ENCODE measurements around the gene TAS2R31. TPM values are rescaled to one million over a fixed set of nuclear protein-coding genes. Genes with fewer than 3 reads are reported as not detected.
A peak's percentile ranks its signal among the peaks of the same experiment; 100 is the strongest.

TAS2R31 gene
- total and polyA plus RNA-seq, 10 of the 15 experiments (the other 5 are each of a cell fraction or from before 2014, with no cell fraction given): 0.09 to 4.9 (median 0.77) TPM

- RAD21 ChIA-PET (ENCODE audit: unreplicated experiment): no interaction called here
- POLR2A ChIA-PET: no interaction called here
These were observed 28.6 kb upstream of the TAS2R31 start for GRCh38 chr12:11059784-11060183.

GRCh38 chr12:11059041-11059440 lies 27.8 kb upstream of the TAS2R31 start:
- Histone ChIP-seq H3K4me1 (ENCODE audit: control insufficient read depth, insufficient read depth, low read length) (no peaks in the 10 kb centered on the region), H4K20me1 (ENCODE audit: control insufficient read depth, insufficient read depth) (no peaks in the 10 kb centered on the region), H3K9me3 (replicated peaks; ENCODE audit: control insufficient read depth, insufficient read depth, low read length) (no peaks in the 10 kb centered on the region; the same call in 2 of the 3 replicates), H3K9ac (ENCODE audit: control insufficient read depth, insufficient read depth, low read length) (no peak overlapping the region), H3K27me3 (replicated peaks in 1 of 2; ENCODE audit: control insufficient read depth in 2 of 2, insufficient read depth in 2 of 2, low read length in 1 of 2) (no peaks in the 10 kb centered on the region), H3K36me3 (ENCODE audit: control insufficient read depth in 2 of 2, insufficient read depth in 2 of 2, low read length in 1 of 2) (no peaks in the 10 kb centered on the region; a peak in 1 of 4 replicates), H3K4me3 (no peak overlapping the region), H2AFZ (ENCODE audit: control insufficient read depth, low read depth, low read length) (no peak overlapping the region), H3K27ac (ENCODE audit: control insufficient read depth, insufficient read depth) (no peak overlapping the region), H3K4me2 (ENCODE audit: control insufficient read depth, insufficient read depth) (no peak overlapping the region), H3K79me2 (ENCODE audit: control insufficient read depth, insufficient read depth, low read length) (no peaks in the 10 kb centered on the region)
- TF ChIP-seq YBX1 (IDR thresholded peaks at IDR 0.05): no peak
- TF ChIP-seq SUZ12 (IDR thresholded peaks at IDR 0.05; ENCODE audit: unreplicated experiment): no peak
- TF ChIP-seq EGR1 (IDR thresholded peaks at IDR 0.05; ENCODE audit: borderline replicate concordance in 1 of 2, low read depth in 2 of 2, low read length in 2 of 2): no peak
- no peak for TF ChIP-seq SREBF1 (IDR thresholded peaks at IDR 0.05; ENCODE audit: low read length)
- no peak for TF ChIP-seq HDAC2 (IDR thresholded peaks at IDR 0.05)
- no peak for TF ChIP-seq SPI1 (IDR thresholded peaks at IDR 0.05; ENCODE audit: borderline replicate concordance, insufficient read depth, low read depth, low read length)
- no peak for TF ChIP-seq TCF7 (IDR thresholded peaks at IDR 0.05; ENCODE audit: borderline replicate concordance)
- TF ChIP-seq SIX5 (IDR thresholded peaks at IDR 0.05; ENCODE audit: low read depth, low read length, severe bottlenecking): no peak
- TF ChIP-seq ZNF24 (IDR thresholded peaks at IDR 0.05): no peak
- DNase-seq (ENCODE audit: low read depth, low spot score) (no peak), ATAC-seq (no peak), FAIRE-seq (no peak)
- WGBS (ENCODE audit: insufficient coverage, insufficient replicate concordance, low lambda C conversion rate, missing lambda C conversion rate): 98% methylated on average over 3 of the region's 3 CpGs
- ChIA-PET CTCF (no interaction called here), RAD21 (ENCODE audit: unreplicated experiment) (no interaction called here), SMC1A (ENCODE audit: uncharacterized antibody, unreplicated experiment) (no interaction called here), POLR2A (no interaction called here)
- in situ Hi-C loops (cut with MboI): no loop called here
- intact Hi-C loops (cut with micrococcal nuclease; ENCODE audit: unreplicated experiment): no loop called here
- BruUV-seq (replicated peaks): no TSS peak

More at GRCh38 chr12:11059784-11060183, 28.6 kb upstream of the TAS2R31 start:
- Histone ChIP-seq H3K4me1 (ENCODE audit: control insufficient read depth, insufficient read depth, low read length) (no peaks in the 10 kb centered on the region), H3K36me3 (ENCODE audit: control insufficient read depth in 2 of 2, insufficient read depth in 2 of 2, low read length in 1 of 2) (no peaks in the 10 kb centered on the region; a peak in 1 of 4 replicates), H3K4me2 (ENCODE audit: control insufficient read depth, insufficient read depth) (no peak overlapping the region), H2AFZ (ENCODE audit: control insufficient read depth, low read depth, low read length) (no peak overlapping the region), H3K27me3 (replicated peaks in 1 of 2; ENCODE audit: control insufficient read depth in 2 of 2, insufficient read depth in 2 of 2, low read length in 1 of 2) (no peaks in the 10 kb centered on the region), H3K4me3 (no peak overlapping the region), H3K79me2 (ENCODE audit: control insufficient read depth, insufficient read depth, low read length) (no peaks in the 10 kb centered on the region), H3K27ac (ENCODE audit: control insufficient read depth, insufficient read depth) (no peak overlapping the region), H3K9ac (ENCODE audit: control insufficient read depth, insufficient read depth, low read length) (no peak overlapping the region), H4K20me1 (ENCODE audit: control insufficient read depth, insufficient read depth) (no peaks in the 10 kb centered on the region), H3K9me3 (replicated peaks; ENCODE audit: control insufficient read depth, insufficient read depth, low read length) (no peaks in the 10 kb centered on the region; the same call in 1 of the 3 replicates)
- SMC1A ChIA-PET (ENCODE audit: uncharacterized antibody, unreplicated experiment): no interaction called here
- TF ChIP-seq TAF1 (IDR thresholded peaks at IDR 0.05; ENCODE audit: borderline replicate concordance, low read depth, low read length): no peak
- TF ChIP-seq CBFB (IDR thresholded peaks at IDR 0.05; ENCODE audit: low read depth): no peak
- no peak for TF ChIP-seq BCL11A (IDR thresholded peaks at IDR 0.05; ENCODE audit: low read depth, low read length)
- no peak for TF ChIP-seq SIN3A (IDR thresholded peaks at IDR 0.05; ENCODE audit: low read depth, low read length)
- no TSS peak for BruUV-seq (replicated peaks)
- DNase-seq (ENCODE audit: low read depth, low spot score) (no peak), ATAC-seq (peak; percentile 67), FAIRE-seq (no peak)
- intact Hi-C loops (cut with micrococcal nuclease; ENCODE audit: unreplicated experiment) (no loop called here), in situ Hi-C loops (cut with MboI) (no loop called here)
- CTCF ChIA-PET: interaction anchor here (1.2 kb wide), 1 partner anchor 426 kb away, joined by 3 read pairs; no protein-coding TSS in a partner anchor
